Thyroid gland (tissue), 4 donors: Measurements from ENCODE around the gene ING2. TPM values are rescaled to one million over a fixed set of nuclear protein-coding genes. Genes with fewer than 3 reads are reported as not detected.
"Not testable (repeated sequence)": the region's sequence is repeated elsewhere in the genome, so short reads cannot be mapped to it uniquely, and the experiment has no call there.

Source experiments
- DNase-seq, 2 donors: peaks; one replicate each; pipeline ENCODE4 v3.0.0-alpha.2; 2019
- H3K27ac ChIP-seq, 3 donors: fragments of 200-600 bp; sonication (generic); 1 replicate in 2 of 3; 2 replicates in 1 of 3; pipeline ENCODE4 v1.5.1; 2016 to 2019; ENCODE audit warnings: mild to moderate bottlenecking in 1 of 3, moderate library complexity in 1 of 3
- H3K27me3 ChIP-seq: fragments of 200-600 bp; sonication (generic); one replicate; pipeline ENCODE4 v1.5.1; 2019
- H3K36me3 ChIP-seq, 2 donors: fragments of 200-600 bp; sonication (generic); one replicate each; pipeline ENCODE4 v1.5.1; 2016 to 2019
- H3K4me1 ChIP-seq, 2 donors: fragments of 200-600 bp; sonication (generic); one replicate each; pipeline ENCODE4 v1.5.1; 2017 to 2019
- H3K4me3 ChIP-seq, 3 donors: fragments of 200-600 bp; sonication (generic); replicated peaks in 1 of 3; 1 replicate in 2 of 3; 2 replicates in 1 of 3; pipeline ENCODE4 v1.5.1; 2016; ENCODE audit warnings: mild to moderate bottlenecking in 1 of 3
- H3K9me3 ChIP-seq: fragments of 200-600 bp; sonication (generic); one replicate; pipeline ENCODE4 v1.5.1; 2017
- POLR2A ChIP-seq, 2 donors: fragments of 450-650 bp; IDR thresholded peaks; one replicate each; pipeline ENCODE4 v1.6.1; 2017; ENCODE audit warnings: antibody characterized with exemption in 2 of 2, mild to moderate bottlenecking in 2 of 2, moderate library complexity in 1 of 2
- WGBS, 2 donors: methylation state at CpG; one replicate each; pipeline ENCODE4 v1.1.5; 2017; 5-methylcytosine and 5-hydroxymethylcytosine counted together
- intact Hi-C: fragments of 100-400 bp; cut with DNase I; formaldehyde crosslinking; loops from one replicate; pipeline ENCODE4 v1.15.1; 2023
- total RNA-seq, 4 donors: library from RNA; depleted of rRNA; stranded (reverse); fragments of >200 nt; gene quantifications; one replicate each; pipeline ENCODE4 v1.2.3, GENCODE V29; 2016
- TF ChIP-seq, protein P1 (sequence below), 6 experiments: fragments of 200-600 bp in 3 of 6; fragments of 450-650 bp in 3 of 6; sonication (generic) in 3 of 6; IDR thresholded peaks; one replicate each; pipeline ENCODE4 v1.5.1; 2016 to 2019; ENCODE audit warnings: antibody characterized with exemption in 6 of 6, mild to moderate bottlenecking in 2 of 6, inconsistent platforms in 1 of 6, moderate library complexity in 1 of 6

ING2 gene
- total RNA-seq, 4 donors from 2014 or later = 17.2 to 21.4 (median 18.8) TPM

- Histone ChIP-seq H3K4me3 (no peak overlapping the region), H3K4me1 (no peaks in the 10 kb centered on the region), H3K27me3 (no peaks in the 10 kb centered on the region), H3K27ac (no peak overlapping the region), H3K36me3 (no peaks in the 10 kb centered on the region), H3K9me3 (no peaks in the 10 kb centered on the region)
- WGBS, 2 donors = 35% methylated on average over 12 of the region's 12 CpGs
- TF ChIP-seq, protein P1, sequence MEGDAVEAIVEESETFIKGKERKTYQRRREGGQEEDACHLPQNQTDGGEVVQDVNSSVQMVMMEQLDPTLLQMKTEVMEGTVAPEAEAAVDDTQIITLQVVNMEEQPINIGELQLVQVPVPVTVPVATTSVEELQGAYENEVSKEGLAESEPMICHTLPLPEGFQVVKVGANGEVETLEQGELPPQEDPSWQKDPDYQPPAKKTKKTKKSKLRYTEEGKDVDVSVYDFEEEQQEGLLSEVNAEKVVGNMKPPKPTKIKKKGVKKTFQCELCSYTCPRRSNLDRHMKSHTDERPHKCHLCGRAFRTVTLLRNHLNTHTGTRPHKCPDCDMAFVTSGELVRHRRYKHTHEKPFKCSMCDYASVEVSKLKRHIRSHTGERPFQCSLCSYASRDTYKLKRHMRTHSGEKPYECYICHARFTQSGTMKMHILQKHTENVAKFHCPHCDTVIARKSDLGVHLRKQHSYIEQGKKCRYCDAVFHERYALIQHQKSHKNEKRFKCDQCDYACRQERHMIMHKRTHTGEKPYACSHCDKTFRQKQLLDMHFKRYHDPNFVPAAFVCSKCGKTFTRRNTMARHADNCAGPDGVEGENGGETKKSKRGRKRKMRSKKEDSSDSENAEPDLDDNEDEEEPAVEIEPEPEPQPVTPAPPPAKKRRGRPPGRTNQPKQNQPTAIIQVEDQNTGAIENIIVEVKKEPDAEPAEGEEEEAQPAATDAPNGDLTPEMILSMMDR (IDR thresholded peaks at IDR 0.05) = peak; percentile 71 to 80 (median 77)
- no peak for TF ChIP-seq POLR2A (IDR thresholded peaks at IDR 0.05)
- intact Hi-C loops = loop anchor here (5.0 to 10.0 kb wide), 2 partner anchors 133 to 695 kb away; no protein-coding TSS in a partner anchor
- peak; percentile 89 to 93 for DNase-seq
Observed at GRCh38 chr4:183471946-183472708, 32.7 kb upstream of the ING2 start.

DNA sequence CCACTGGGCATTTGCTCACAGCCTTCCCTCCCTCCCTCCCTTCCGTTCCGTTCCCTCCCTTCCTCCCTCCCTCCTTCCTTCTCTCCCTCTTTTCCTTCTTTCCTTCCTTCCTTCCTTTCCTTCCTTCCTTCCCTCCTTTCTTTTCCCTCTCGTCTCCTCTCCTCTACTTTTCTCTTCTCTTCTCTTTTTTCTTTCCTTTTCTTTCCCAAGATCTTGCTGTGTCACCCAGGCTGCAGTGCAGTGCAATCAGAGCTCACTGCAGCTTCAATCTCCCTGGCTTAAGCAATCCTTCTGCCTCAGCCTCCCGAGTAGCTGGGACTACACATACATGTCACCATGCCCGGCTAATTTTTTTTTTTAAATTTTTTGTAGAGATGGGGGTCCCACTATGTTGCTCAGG is 26.7 kb upstream of the ING2 start:
- no peak for TF ChIP-seq POLR2A (IDR thresholded peaks at IDR 0.05)
- TF ChIP-seq, protein P1 (IDR thresholded peaks at IDR 0.05) = no peak
- Histone ChIP-seq H3K4me3 (no peak overlapping the region), H3K36me3 (no peaks in the 10 kb centered on the region), H3K27ac (no peak overlapping the region), H3K4me1 (no peaks in the 10 kb centered on the region), H3K27me3 (no peaks in the 10 kb centered on the region), H3K9me3 (no peaks in the 10 kb centered on the region)
- DNase-seq = no peak
- 54 to 62% methylated on average over 5 of the region's 5 CpGs for WGBS, 2 donors
- intact Hi-C loops = loop anchor here (10.0 kb wide), 1 partner anchor 127 kb away; no protein-coding TSS in a partner anchor

DNA sequence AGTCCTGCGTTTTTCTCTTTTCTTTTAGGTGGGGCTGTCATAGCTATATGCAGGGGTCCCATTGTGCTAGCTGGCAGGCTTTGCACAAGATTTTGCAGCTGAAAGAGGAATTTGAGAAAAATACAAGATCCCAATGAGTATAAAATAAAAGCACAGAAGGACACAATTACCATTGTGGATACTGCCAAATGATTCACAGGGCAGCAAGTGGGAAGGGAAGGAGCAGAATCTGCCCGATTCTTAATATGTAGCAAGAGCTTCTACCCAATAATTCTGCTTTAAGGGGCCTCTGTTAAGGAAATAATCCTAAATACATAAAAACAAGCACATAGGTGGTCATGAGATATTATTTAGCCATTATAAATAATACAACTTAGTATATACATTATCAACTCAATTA is 25.9 kb upstream of the ING2 start:
- intact Hi-C loops = loop anchor here (10.0 kb wide), 1 partner anchor 126 kb away; no protein-coding TSS in a partner anchor
- Histone ChIP-seq H3K4me3 (no peak overlapping the region), H3K9me3 (no peaks in the 10 kb centered on the region), H3K4me1 (no peaks in the 10 kb centered on the region), H3K27me3 (no peaks in the 10 kb centered on the region), H3K36me3 (no peaks in the 10 kb centered on the region), H3K27ac (no peak overlapping the region)
- 74 to 85% methylated on average over 2 of the region's 2 CpGs for WGBS, 2 donors
- TF ChIP-seq, protein P1 (IDR thresholded peaks at IDR 0.05) = no peak
- no peak for TF ChIP-seq POLR2A (IDR thresholded peaks at IDR 0.05)
- no peak for DNase-seq

DNA sequence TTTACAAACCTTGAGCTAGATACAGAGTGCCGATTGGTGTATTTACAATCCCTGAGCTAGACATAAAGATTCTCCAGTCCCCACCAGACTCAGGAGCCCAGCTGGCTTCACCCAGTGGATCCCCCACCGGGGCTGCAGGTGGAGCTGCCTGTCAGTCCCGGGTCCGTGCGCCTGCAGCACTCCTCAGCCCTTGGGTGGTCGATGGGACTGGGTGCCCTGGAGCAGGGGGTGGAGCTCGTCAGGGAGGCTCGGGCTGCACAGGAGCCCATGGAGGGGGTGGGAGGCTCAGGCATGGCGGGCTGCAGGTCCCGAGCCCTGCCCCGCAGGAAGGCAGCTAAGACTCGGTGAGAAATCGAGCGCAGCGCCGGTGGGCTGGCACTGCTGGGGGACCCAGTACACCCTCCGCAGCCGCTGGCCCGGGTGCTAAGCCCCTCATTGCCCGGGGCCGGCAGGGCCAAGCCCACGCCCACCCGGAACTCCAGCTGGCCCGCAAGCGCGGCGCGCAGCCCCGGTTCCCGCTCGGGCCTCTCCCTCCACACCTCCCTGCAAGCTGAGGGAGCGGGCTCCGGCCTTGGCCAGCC is 22.3 kb upstream of the ING2 start:
- WGBS, 2 donors = 95 to 100% methylated on average over 15 to 29 of the region's 33 CpGs
- intact Hi-C loops, H3K9me3 ChIP-seq, H3K36me3 ChIP-seq, DNase-seq, H3K27ac ChIP-seq, H3K4me1 ChIP-seq, H3K4me3 ChIP-seq, H3K27me3 ChIP-seq: not testable (repeated sequence)

GRCh38 chr4:183483997-183484396 is 20.9 kb upstream of the ING2 start:
- Histone ChIP-seq H3K4me1 (no peaks in the 10 kb centered on the region), H3K9me3 (no peaks in the 10 kb centered on the region), H3K27me3 (no peaks in the 10 kb centered on the region), H3K4me3 (no peak overlapping the region), H3K36me3 (no peaks in the 10 kb centered on the region), H3K27ac (no peak overlapping the region)
- TF ChIP-seq, protein P1 (IDR thresholded peaks at IDR 0.05) = no peak
- TF ChIP-seq POLR2A (IDR thresholded peaks at IDR 0.05) = no peak
- intact Hi-C loops = no loop called here
- WGBS, 2 donors = 93 to 96% methylated on average over 7 of the region's 7 CpGs
- DNase-seq = no peak
